ENCODE data around the gene MGST1.

- no peak for TF ChIP-seq CTCF (conservative IDR thresholded peaks at IDR 0.05; ENCODE audit: low read depth, low read length)
- no peak for TF ChIP-seq EZH2 (IDR thresholded peaks at IDR 0.05; ENCODE audit: borderline replicate concordance, low read depth, low read length, poor library complexity, severe bottlenecking)
Observed at GRCh38 chr12:16307856-16308475, 39.5 kb upstream of the MGST1 start.
